ENCODE results near the gene XAGE2.

XAGE2 gene

DNA sequence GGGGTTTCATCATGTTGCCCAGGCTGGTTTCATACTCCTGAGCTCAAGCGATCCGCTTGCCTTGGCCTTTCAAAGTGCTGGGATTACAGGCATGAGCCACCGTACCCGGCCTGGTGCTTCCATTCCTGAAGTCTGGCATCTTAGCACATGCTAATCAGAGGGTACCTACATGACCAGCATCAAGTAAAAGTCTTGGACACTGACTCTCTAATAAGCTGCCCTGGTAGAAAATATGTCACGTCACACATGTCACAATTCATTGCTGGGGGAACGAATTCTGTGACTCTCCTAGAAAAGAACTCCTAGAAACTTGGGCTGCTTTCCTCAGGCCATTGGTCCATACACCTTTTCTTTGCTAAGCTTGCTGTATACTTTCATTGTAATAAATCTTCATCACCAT is 19.1 kb upstream of the XAGE2 start:
- TF ChIP-seq, protein P1, sequence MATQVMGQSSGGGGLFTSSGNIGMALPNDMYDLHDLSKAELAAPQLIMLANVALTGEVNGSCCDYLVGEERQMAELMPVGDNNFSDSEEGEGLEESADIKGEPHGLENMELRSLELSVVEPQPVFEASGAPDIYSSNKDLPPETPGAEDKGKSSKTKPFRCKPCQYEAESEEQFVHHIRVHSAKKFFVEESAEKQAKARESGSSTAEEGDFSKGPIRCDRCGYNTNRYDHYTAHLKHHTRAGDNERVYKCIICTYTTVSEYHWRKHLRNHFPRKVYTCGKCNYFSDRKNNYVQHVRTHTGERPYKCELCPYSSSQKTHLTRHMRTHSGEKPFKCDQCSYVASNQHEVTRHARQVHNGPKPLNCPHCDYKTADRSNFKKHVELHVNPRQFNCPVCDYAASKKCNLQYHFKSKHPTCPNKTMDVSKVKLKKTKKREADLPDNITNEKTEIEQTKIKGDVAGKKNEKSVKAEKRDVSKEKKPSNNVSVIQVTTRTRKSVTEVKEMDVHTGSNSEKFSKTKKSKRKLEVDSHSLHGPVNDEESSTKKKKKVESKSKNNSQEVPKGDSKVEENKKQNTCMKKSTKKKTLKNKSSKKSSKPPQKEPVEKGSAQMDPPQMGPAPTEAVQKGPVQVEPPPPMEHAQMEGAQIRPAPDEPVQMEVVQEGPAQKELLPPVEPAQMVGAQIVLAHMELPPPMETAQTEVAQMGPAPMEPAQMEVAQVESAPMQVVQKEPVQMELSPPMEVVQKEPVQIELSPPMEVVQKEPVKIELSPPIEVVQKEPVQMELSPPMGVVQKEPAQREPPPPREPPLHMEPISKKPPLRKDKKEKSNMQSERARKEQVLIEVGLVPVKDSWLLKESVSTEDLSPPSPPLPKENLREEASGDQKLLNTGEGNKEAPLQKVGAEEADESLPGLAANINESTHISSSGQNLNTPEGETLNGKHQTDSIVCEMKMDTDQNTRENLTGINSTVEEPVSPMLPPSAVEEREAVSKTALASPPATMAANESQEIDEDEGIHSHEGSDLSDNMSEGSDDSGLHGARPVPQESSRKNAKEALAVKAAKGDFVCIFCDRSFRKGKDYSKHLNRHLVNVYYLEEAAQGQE (IDR thresholded peaks at IDR 0.05; ENCODE audit: insufficient read depth in 1 of 2, low read depth in 2 of 2, low read length in 2 of 2): no peak
- TF ChIP-seq SIN3A (IDR thresholded peaks at IDR 0.05; ENCODE audit: borderline replicate concordance, insufficient read depth, low read length) (no peak), POLR2AphosphoS5 (IDR thresholded peaks at IDR 0.05; ENCODE audit: low read depth, low read length) (no peak), FOXP2 (optimal IDR thresholded peaks at IDR 0.05; ENCODE audit: borderline replicate concordance, extremely low read depth, extremely low read length, insufficient read depth) (no peak), TAF1 (IDR thresholded peaks at IDR 0.05; ENCODE audit: borderline replicate concordance, insufficient read depth, low read length) (no peak)

DNA sequence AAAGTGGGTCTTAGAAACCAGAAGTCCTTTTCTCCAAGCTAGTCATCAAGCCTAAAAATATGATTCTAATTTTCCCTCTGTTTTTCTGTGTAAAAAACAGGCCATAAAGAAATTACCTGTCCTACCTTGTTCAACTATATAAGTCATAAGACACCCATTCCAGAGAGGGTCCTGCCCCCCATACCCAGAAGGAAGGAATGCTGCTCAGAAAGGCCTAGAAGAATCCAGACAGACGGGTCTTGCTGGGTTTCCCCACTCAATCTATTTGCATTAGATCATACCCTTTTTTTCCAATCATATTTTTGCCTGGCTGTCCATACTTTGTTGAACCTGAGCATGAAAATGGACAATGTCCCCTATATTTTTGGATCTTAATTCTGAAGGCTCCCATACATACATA is 16.3 kb upstream of the XAGE2 start:
- no peak for TF ChIP-seq POLR2AphosphoS5 (IDR thresholded peaks at IDR 0.05; ENCODE audit: low read depth, low read length)
- no peak for TF ChIP-seq FOXP2 (optimal IDR thresholded peaks at IDR 0.05; ENCODE audit: borderline replicate concordance, extremely low read depth, extremely low read length, insufficient read depth)
- TF ChIP-seq TAF1 (IDR thresholded peaks at IDR 0.05; ENCODE audit: borderline replicate concordance, insufficient read depth, low read length): no peak
- TF ChIP-seq SIN3A (IDR thresholded peaks at IDR 0.05; ENCODE audit: borderline replicate concordance, insufficient read depth, low read length): no peak
- TF ChIP-seq, protein P1 (IDR thresholded peaks at IDR 0.05; ENCODE audit: insufficient read depth in 1 of 2, low read depth in 2 of 2, low read length in 2 of 2): no peak

DNA sequence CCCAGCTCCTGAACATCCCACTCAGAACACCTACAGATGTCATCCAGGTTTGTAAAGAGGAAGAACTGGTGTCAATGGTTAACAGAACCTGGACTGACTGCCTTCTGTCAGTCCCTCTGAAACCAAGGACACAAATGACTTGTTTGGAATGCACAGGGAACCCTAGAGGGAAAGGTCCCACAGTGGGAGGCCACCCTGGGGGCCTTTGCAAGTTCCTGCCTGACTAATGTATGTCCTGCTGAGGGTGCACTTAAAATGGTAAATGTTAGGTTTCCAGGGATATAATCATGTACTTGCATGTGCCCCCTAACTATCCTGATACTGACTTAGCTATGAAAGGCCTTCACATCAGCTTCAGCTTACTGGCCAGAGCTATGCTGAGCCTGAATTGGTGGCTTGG is 15.0 kb upstream of the XAGE2 start:
- no peak for TF ChIP-seq POLR2AphosphoS5 (IDR thresholded peaks at IDR 0.05; ENCODE audit: low read depth, low read length)
- no peak for TF ChIP-seq TAF1 (IDR thresholded peaks at IDR 0.05; ENCODE audit: borderline replicate concordance, insufficient read depth, low read length)
- no peak for TF ChIP-seq SIN3A (IDR thresholded peaks at IDR 0.05; ENCODE audit: borderline replicate concordance, insufficient read depth, low read length)
- no peak for TF ChIP-seq FOXP2 (optimal IDR thresholded peaks at IDR 0.05; ENCODE audit: borderline replicate concordance, extremely low read depth, extremely low read length, insufficient read depth)
- TF ChIP-seq, protein P1 (IDR thresholded peaks at IDR 0.05; ENCODE audit: insufficient read depth in 1 of 2, low read depth in 2 of 2, low read length in 2 of 2): no peak

DNA sequence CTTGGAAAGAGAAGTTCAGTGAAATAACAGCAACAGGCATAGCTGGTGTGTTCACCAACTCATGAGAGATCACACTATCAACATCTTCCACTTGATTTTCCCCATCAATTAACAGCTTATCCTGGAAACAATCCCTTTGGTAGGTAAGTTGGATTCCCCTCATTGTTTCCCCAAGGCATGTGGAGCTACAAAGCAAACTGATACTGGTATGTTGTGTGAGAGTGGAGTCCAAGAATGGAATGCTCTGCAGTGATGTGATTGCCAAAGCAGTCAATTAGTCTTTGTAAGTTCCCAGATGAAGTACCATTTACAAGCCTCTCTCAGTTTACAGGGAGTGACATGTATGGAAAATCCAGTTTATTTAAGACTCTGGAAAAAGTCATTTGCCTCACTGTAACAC is 13.7 kb upstream of the XAGE2 start:
- TF ChIP-seq POLR2AphosphoS5 (IDR thresholded peaks at IDR 0.05; ENCODE audit: low read depth, low read length) (no peak), SIN3A (IDR thresholded peaks at IDR 0.05; ENCODE audit: borderline replicate concordance, insufficient read depth, low read length) (no peak), TAF1 (IDR thresholded peaks at IDR 0.05; ENCODE audit: borderline replicate concordance, insufficient read depth, low read length) (no peak), FOXP2 (optimal IDR thresholded peaks at IDR 0.05; ENCODE audit: borderline replicate concordance, extremely low read depth, extremely low read length, insufficient read depth) (no peak)
- TF ChIP-seq, protein P1 (IDR thresholded peaks at IDR 0.05; ENCODE audit: insufficient read depth in 1 of 2, low read depth in 2 of 2, low read length in 2 of 2): no peak
